Measurements from ENCODE around the gene ARHGDIA.

- TF ChIP-seq, protein P1, sequence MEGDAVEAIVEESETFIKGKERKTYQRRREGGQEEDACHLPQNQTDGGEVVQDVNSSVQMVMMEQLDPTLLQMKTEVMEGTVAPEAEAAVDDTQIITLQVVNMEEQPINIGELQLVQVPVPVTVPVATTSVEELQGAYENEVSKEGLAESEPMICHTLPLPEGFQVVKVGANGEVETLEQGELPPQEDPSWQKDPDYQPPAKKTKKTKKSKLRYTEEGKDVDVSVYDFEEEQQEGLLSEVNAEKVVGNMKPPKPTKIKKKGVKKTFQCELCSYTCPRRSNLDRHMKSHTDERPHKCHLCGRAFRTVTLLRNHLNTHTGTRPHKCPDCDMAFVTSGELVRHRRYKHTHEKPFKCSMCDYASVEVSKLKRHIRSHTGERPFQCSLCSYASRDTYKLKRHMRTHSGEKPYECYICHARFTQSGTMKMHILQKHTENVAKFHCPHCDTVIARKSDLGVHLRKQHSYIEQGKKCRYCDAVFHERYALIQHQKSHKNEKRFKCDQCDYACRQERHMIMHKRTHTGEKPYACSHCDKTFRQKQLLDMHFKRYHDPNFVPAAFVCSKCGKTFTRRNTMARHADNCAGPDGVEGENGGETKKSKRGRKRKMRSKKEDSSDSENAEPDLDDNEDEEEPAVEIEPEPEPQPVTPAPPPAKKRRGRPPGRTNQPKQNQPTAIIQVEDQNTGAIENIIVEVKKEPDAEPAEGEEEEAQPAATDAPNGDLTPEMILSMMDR (IDR thresholded peaks at IDR 0.05; ENCODE audit: poor library complexity) = no peak
- no peak for TF ChIP-seq EZH2phosphoT487 (IDR thresholded peaks at IDR 0.05; ENCODE audit: low read depth, severe bottlenecking, unreplicated experiment)
Measured at GRCh38 chr17:81851423-81851822, 19.7 kb downstream of the ARHGDIA start.

Data from hepatocyte (in vitro differentiated cells).